GM12878 (cell line): ENCODE data around the gene TESPA1.

Source experiments
- CHD4 ChIP-seq: fragments of 200-600 bp; sonication (generic); IDR thresholded peaks from 2 replicates; pipeline ENCODE4 v1.6.1; 2016; ENCODE audit warnings: mild to moderate bottlenecking
- POLR2A ChIP-seq: IDR thresholded peaks from 2 replicates; pipeline ENCODE4 v1.6.1; 2011; ENCODE audit warnings: low read depth, mild to moderate bottlenecking, low read length

- TF ChIP-seq CHD4 (no peak), POLR2A (no peak)
These were observed 36.4 kb downstream of the TESPA1 start for GRCh38 chr12:54948171-54948570.
